H9 (cell line): ENCODE results near the gene TNPO3. TPM values are rescaled to one million over a fixed set of nuclear protein-coding genes. Genes with fewer than 3 reads are reported as not detected.

ENCODE experiments used
- DNase-seq: peaks from one replicate; pipeline ENCODE4 v3.0.0-alpha.2; 2017
- H2AFZ ChIP-seq: one replicate; pipeline ENCODE4 v1.6.1; 2013; ENCODE audit warnings: mild to moderate bottlenecking, low read length, control low read depth, moderate library complexity
- H2AK5ac ChIP-seq: 2 replicates; pipeline ENCODE4 v1.6.1; 2013; ENCODE audit warnings: low read length, control low read depth, mixed read lengths; ENCODE audit not compliant: insufficient read length
- H2BK120ac ChIP-seq: one replicate; pipeline ENCODE4 v1.6.1; 2013; ENCODE audit warnings: low read depth, mild to moderate bottlenecking, low read length, control low read depth, inconsistent platforms; ENCODE audit not compliant: poor library complexity, severe bottlenecking
- H2BK12ac ChIP-seq: 2 replicates; pipeline ENCODE4 v1.6.1; 2013; ENCODE audit warnings: low read length, control low read depth, mixed read lengths, low read depth; ENCODE audit not compliant: insufficient read length
- H2BK15ac ChIP-seq: 2 replicates; pipeline ENCODE4 v1.6.1; 2013; ENCODE audit warnings: low read depth, low read length, control low read depth
- H2BK20ac ChIP-seq: one replicate; pipeline ENCODE4 v1.6.1; 2013; ENCODE audit warnings: low read depth, mild to moderate bottlenecking, low read length, control low read depth, inconsistent platforms; ENCODE audit not compliant: poor library complexity, severe bottlenecking
- H2BK5ac ChIP-seq: 2 replicates; pipeline ENCODE4 v1.6.1; 2013; ENCODE audit warnings: low read length, control low read depth, mixed read lengths; ENCODE audit not compliant: insufficient read length
- H3K14ac ChIP-seq: 2 replicates; pipeline ENCODE4 v1.6.1; 2013; ENCODE audit warnings: low read length, control low read depth; ENCODE audit not compliant: insufficient read depth
- H3K18ac ChIP-seq: 2 replicates; pipeline ENCODE4 v1.6.1; 2013; ENCODE audit warnings: low read depth, mild to moderate bottlenecking, mixed read lengths, low read length, control low read depth; ENCODE audit not compliant: insufficient read length
- H3K23ac ChIP-seq: 2 replicates; pipeline ENCODE4 v1.6.1; 2013; ENCODE audit warnings: low read length, control low read depth, mixed read lengths, low read depth; ENCODE audit not compliant: insufficient read length
- H3K23me2 ChIP-seq: 2 replicates; pipeline ENCODE4 v1.6.1; 2013; ENCODE audit warnings: low read depth, mild to moderate bottlenecking, mixed read lengths, low read length, control low read depth; ENCODE audit not compliant: insufficient read length, poor library complexity, severe bottlenecking
- H3K27ac ChIP-seq: 2 replicates; pipeline ENCODE4 v1.5.1; 2013; ENCODE audit warnings: low read length, control low read depth, mixed read lengths, low read depth; ENCODE audit not compliant: insufficient read length
- H3K27me3 ChIP-seq: 2 replicates; pipeline ENCODE4 v1.6.1; 2013; ENCODE audit warnings: low read length, control low read depth, inconsistent platforms; ENCODE audit not compliant: insufficient read depth
- H3K4ac ChIP-seq: 2 replicates; pipeline ENCODE4 v1.6.1; 2013; ENCODE audit warnings: low read depth, mild to moderate bottlenecking, control low read depth, inconsistent platforms, low read length, moderate library complexity
- H3K4me1 ChIP-seq: 2 replicates; pipeline ENCODE4 v1.6.1; 2013; ENCODE audit warnings: low read length, control low read depth, inconsistent platforms; ENCODE audit not compliant: insufficient read depth
- H3K4me2 ChIP-seq: 2 replicates; pipeline ENCODE4 v1.6.1; 2013; ENCODE audit warnings: low read length, control low read depth, mixed read lengths; ENCODE audit not compliant: insufficient read length, insufficient read depth
- H3K56ac ChIP-seq: 2 replicates; pipeline ENCODE4 v1.6.1; 2013; ENCODE audit warnings: low read depth, mild to moderate bottlenecking, mixed read lengths, low read length, control low read depth; ENCODE audit not compliant: insufficient read length
- H3K79me1 ChIP-seq: 2 replicates; pipeline ENCODE4 v1.6.1; 2013; ENCODE audit warnings: low read depth, mild to moderate bottlenecking, moderate library complexity, low read length, control low read depth, inconsistent platforms; ENCODE audit not compliant: insufficient read depth, poor library complexity, severe bottlenecking
- H3K79me2 ChIP-seq: 2 replicates; pipeline ENCODE4 v1.6.1; 2013; ENCODE audit warnings: low read length, control low read depth, inconsistent platforms; ENCODE audit not compliant: insufficient read depth
- H3K9ac ChIP-seq: 2 replicates; pipeline ENCODE4 v1.6.1; 2013; ENCODE audit warnings: low read length, control low read depth, mixed read lengths; ENCODE audit not compliant: insufficient read length; ENCODE audit errors: extremely low read depth
- H3K9me3 ChIP-seq: one replicate; pipeline ENCODE4 v1.6.1; 2013; ENCODE audit warnings: low read depth, low read length, inconsistent platforms; ENCODE audit not compliant: control insufficient read depth
- H3T11ph ChIP-seq: one replicate; pipeline ENCODE4 v1.6.1; 2013; ENCODE audit warnings: mild to moderate bottlenecking, low read length, control low read depth, inconsistent platforms
- H4K20me1 ChIP-seq: one replicate; pipeline ENCODE4 v1.6.1; 2013; ENCODE audit not compliant: control insufficient read depth, insufficient read length, insufficient read depth
- H4K5ac ChIP-seq: 2 replicates; pipeline ENCODE4 v1.6.1; 2013; ENCODE audit warnings: low read depth, mild to moderate bottlenecking, mixed read lengths, low read length, control low read depth; ENCODE audit not compliant: insufficient read length
- H4K8ac ChIP-seq: replicated peaks from 2 replicates; pipeline ENCODE4 v1.6.1; 2013; ENCODE audit warnings: low read length, control low read depth, mixed read lengths, low read depth; ENCODE audit not compliant: insufficient read length
- H4K91ac ChIP-seq: 2 replicates; pipeline ENCODE4 v1.6.1; 2013; ENCODE audit warnings: low read depth, mild to moderate bottlenecking, moderate library complexity, mixed read lengths, low read length, control low read depth; ENCODE audit not compliant: insufficient read length
- H3K27ac Mint-ChIP-seq, 3 experiments: 2 replicates in 2 of 3; 3 replicates in 1 of 3; pipeline ENCODE4 v1.8.0; 2020 to 2021; ENCODE audit warnings: mixed read lengths in 3 of 3, mild to moderate bottlenecking in 1 of 3, moderate library complexity in 1 of 3
- H3K27me3 Mint-ChIP-seq: 2 replicates; pipeline ENCODE4 v1.8.0; 2021; ENCODE audit warnings: low read depth, mild to moderate bottlenecking, moderate library complexity, mixed read lengths
- H3K36me3 Mint-ChIP-seq, 3 experiments: 2 replicates in 2 of 3; 3 replicates in 1 of 3; pipeline ENCODE4 v1.8.0; 2020 to 2021; ENCODE audit warnings: low read depth in 3 of 3, mixed read lengths in 3 of 3; ENCODE audit not compliant: insufficient read depth in 1 of 3
- H3K4me1 Mint-ChIP-seq, 2 experiments: 2 replicates each; pipeline ENCODE4 v1.8.0; 2020; ENCODE audit warnings: mixed read lengths in 2 of 2
- H3K4me3 Mint-ChIP-seq, 2 experiments: 2 replicates in 1 of 2; 3 replicates in 1 of 2; pipeline ENCODE4 v1.8.0; 2020 to 2021; ENCODE audit warnings: mild to moderate bottlenecking in 2 of 2, mixed read lengths in 2 of 2, moderate library complexity in 1 of 2
- H3K9me3 Mint-ChIP-seq, 2 experiments: 2 replicates in 1 of 2; 3 replicates in 1 of 2; pipeline ENCODE4 v1.8.0; 2020; ENCODE audit warnings: mild to moderate bottlenecking in 2 of 2, mixed read lengths in 2 of 2, moderate library complexity in 1 of 2
- WGBS: extraction: QIAGEN DNeasy Blood & Tissue Kit; methylation state at CpG from one replicate; pipeline ENCODE4 v1.1.7; 2013; ENCODE audit warnings: missing lambda C conversion rate, low lambda C conversion rate, mixed read lengths; ENCODE audit not compliant: insufficient read length; ENCODE audit errors: extremely low coverage; 5-methylcytosine and 5-hydroxymethylcytosine counted together
- total RNA-seq: library from RNA; stranded (reverse); gene quantifications from 2 replicates; pipeline ENCODE4 v1.2.1, GENCODE V29; 2021
- TF ChIP-seq, protein P1 (sequence below): fragments of 200-600 bp; sonication (generic); conservative IDR thresholded peaks from 3 replicates; pipeline ENCODE4 v1.8.0; 2021; ENCODE audit warnings: antibody characterized with exemption, mild to moderate bottlenecking

The TNPO3 gene
- total RNA-seq, 1 experiment from 2014 or later = 90.1 TPM

GRCh38 chr7:128934361-128935341 lies 120.3 kb downstream of the TNPO3 start:
- Histone ChIP-seq H3T11ph (no peak overlapping the region), H3K4me2 (no peak overlapping the region), H3K4me1 (no peaks in the 10 kb centered on the region), H2BK5ac (no peak overlapping the region), H2BK15ac (no peak overlapping the region), H4K8ac (no peak overlapping the region), H3K27me3 (peaks cover 19% of the 10 kb centered on the region; the same call in 1 of the 2 replicates), H3K9me3 (no peaks in the 10 kb centered on the region), H3K18ac (no peak overlapping the region), H3K9ac (no peak overlapping the region), H3K56ac (no peak overlapping the region), H4K5ac (no peak overlapping the region), H3K14ac (no peak overlapping the region), H3K27ac (no peak overlapping the region), H2BK12ac (no peak overlapping the region), H2AFZ (no peak overlapping the region), H3K23me2 (peaks cover 5% of the 10 kb centered on the region), H2AK5ac (no peak overlapping the region), H3K79me1 (no peaks in the 10 kb centered on the region), H3K23ac (no peak overlapping the region), H4K20me1 (no peaks in the 10 kb centered on the region), H3K4ac (no peak overlapping the region), H3K79me2 (no peaks in the 10 kb centered on the region), H2BK120ac (no peak overlapping the region), H2BK20ac (no peak overlapping the region), H4K91ac (no peak overlapping the region)
- no peaks in the 10 kb centered on the region for H3K36me3 Mint-ChIP-seq
- H3K27me3 Mint-ChIP-seq = peaks cover 60% of the 10 kb centered on the region
- 0 out of 5 replicates have a peak, but pooled peaks cover 0 to 2% of the 10 kb centered on the region in 2 experiments for H3K9me3 Mint-ChIP-seq
- TF ChIP-seq, protein P1, sequence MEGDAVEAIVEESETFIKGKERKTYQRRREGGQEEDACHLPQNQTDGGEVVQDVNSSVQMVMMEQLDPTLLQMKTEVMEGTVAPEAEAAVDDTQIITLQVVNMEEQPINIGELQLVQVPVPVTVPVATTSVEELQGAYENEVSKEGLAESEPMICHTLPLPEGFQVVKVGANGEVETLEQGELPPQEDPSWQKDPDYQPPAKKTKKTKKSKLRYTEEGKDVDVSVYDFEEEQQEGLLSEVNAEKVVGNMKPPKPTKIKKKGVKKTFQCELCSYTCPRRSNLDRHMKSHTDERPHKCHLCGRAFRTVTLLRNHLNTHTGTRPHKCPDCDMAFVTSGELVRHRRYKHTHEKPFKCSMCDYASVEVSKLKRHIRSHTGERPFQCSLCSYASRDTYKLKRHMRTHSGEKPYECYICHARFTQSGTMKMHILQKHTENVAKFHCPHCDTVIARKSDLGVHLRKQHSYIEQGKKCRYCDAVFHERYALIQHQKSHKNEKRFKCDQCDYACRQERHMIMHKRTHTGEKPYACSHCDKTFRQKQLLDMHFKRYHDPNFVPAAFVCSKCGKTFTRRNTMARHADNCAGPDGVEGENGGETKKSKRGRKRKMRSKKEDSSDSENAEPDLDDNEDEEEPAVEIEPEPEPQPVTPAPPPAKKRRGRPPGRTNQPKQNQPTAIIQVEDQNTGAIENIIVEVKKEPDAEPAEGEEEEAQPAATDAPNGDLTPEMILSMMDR = no peak
- WGBS = no CpG with 5 or more reads among the region's 14 CpGs
- H3K4me1 Mint-ChIP-seq = peaks cover 6 to 12% of the 10 kb centered on the region in 2 experiments
- no peak overlapping the region; a peak in 1 of 7 replicates for H3K27ac Mint-ChIP-seq
- DNase-seq = no peak
- H3K4me3 Mint-ChIP-seq = no peak overlapping the region
